SK-N-SH (cell line): Measurements from ENCODE around the gene ORMDL3.

ENCODE experiments used
- CTCF ChIP-seq: fragments of 200-600 bp; sonication (generic); IDR thresholded peaks from 2 replicates; pipeline ENCODE4 v1.6.1; 2017; ENCODE audit warnings: antibody characterized with exemption, mild to moderate bottlenecking, moderate library complexity
- ELF1 ChIP-seq: IDR thresholded peaks from 2 replicates; pipeline ENCODE4 v1.4.0; 2012
- TAF1 ChIP-seq: IDR thresholded peaks from 2 replicates; pipeline ENCODE4 v1.6.1; 2012; ENCODE audit warnings: low read depth, mild to moderate bottlenecking, low read length, moderate library complexity, borderline replicate concordance
- YY1 ChIP-seq: IDR thresholded peaks from 2 replicates; pipeline ENCODE4 v1.4.0; 2012; ENCODE audit warnings: low read depth, mild to moderate bottlenecking
- TF ChIP-seq, protein P1 (sequence below): IDR thresholded peaks from 2 replicates; pipeline ENCODE4 v1.4.0; 2012; ENCODE audit warnings: low read depth

GRCh38 chr17:39938140-39938869 lies 10.9 kb upstream of the ORMDL3 start:
- TF ChIP-seq ELF1 (no peak), CTCF (no peak), TAF1 (no peak), YY1 (no peak)
- TF ChIP-seq, protein P1, sequence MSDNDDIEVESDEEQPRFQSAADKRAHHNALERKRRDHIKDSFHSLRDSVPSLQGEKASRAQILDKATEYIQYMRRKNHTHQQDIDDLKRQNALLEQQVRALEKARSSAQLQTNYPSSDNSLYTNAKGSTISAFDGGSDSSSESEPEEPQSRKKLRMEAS: no peak
